HFFc6 (cell line): Measurements from ENCODE around the gene LRRC39. TPM values are rescaled to one million over a fixed set of nuclear protein-coding genes. Genes with fewer than 3 reads are reported as not detected.

Experiments
- DNase-seq: peaks from one replicate; pipeline ENCODE4 v3.0.0-alpha.2; 2018
- H3K27ac Mint-ChIP-seq: 2 replicates; pipeline ENCODE4 v1.8.0; 2020; ENCODE audit warnings: mild to moderate bottlenecking, mixed read lengths
- H3K27me3 Mint-ChIP-seq: 2 replicates; pipeline ENCODE4 v1.8.0; 2021; ENCODE audit warnings: mild to moderate bottlenecking, moderate library complexity, mixed read lengths; ENCODE audit not compliant: insufficient read depth
- H3K36me3 Mint-ChIP-seq: 2 replicates; pipeline ENCODE4 v1.8.0; 2021; ENCODE audit warnings: low read depth, mixed read lengths
- H3K4me1 Mint-ChIP-seq: 2 replicates; pipeline ENCODE4 v1.8.0; 2020; ENCODE audit warnings: low read depth, mixed read lengths
- H3K4me3 Mint-ChIP-seq: 2 replicates; pipeline ENCODE4 v1.8.0; 2020; ENCODE audit warnings: mild to moderate bottlenecking, moderate library complexity, mixed read lengths
- H3K9me3 Mint-ChIP-seq: 2 replicates; pipeline ENCODE4 v1.8.0; 2020; ENCODE audit warnings: mild to moderate bottlenecking, mixed read lengths
- CTCF ChIP-seq: fragments of 200-600 bp; sonication (generic); IDR thresholded peaks from 2 replicates; pipeline ENCODE4 v1.5.0; 2021; ENCODE audit warnings: antibody characterized with exemption, mild to moderate bottlenecking
- total RNA-seq, 6 experiments: library from RNA; stranded (reverse); fragmentation: NEBNext Ultra II Directional; extraction: Animal tissue kit (Norgen Biotek cat#: 25700); gene quantifications; 2 replicates in 1 of 6; 3 replicates in 5 of 6; pipeline ENCODE4 v1.2.3, GENCODE V29; 2021

LRRC39 gene
- total RNA-seq, 6 experiments from 2014 or later, result 0.14 to 0.23 (median 0.15) TPM; not detected in 2

- TF ChIP-seq CTCF, result no peak
- no peaks in the 10 kb centered on the region for H3K36me3 Mint-ChIP-seq
- no peak overlapping the region for H3K4me3 Mint-ChIP-seq
- H3K27ac Mint-ChIP-seq, result no peak overlapping the region
- no peak for DNase-seq
- H3K9me3 Mint-ChIP-seq, result no peaks in the 10 kb centered on the region
- no peaks in the 10 kb centered on the region for H3K4me1 Mint-ChIP-seq
- no peaks in the 10 kb centered on the region for H3K27me3 Mint-ChIP-seq
Measured at GRCh38 chr1:100187912-100188311, 9.9 kb upstream of the LRRC39 start.

- H3K4me1 Mint-ChIP-seq, result no peaks in the 10 kb centered on the region
- TF ChIP-seq CTCF, result no peak
- no peaks in the 10 kb centered on the region for H3K9me3 Mint-ChIP-seq
- no peak for DNase-seq
- no peak overlapping the region for H3K4me3 Mint-ChIP-seq
- no peak overlapping the region for H3K27ac Mint-ChIP-seq
- H3K27me3 Mint-ChIP-seq, result no peaks in the 10 kb centered on the region
- no peaks in the 10 kb centered on the region for H3K36me3 Mint-ChIP-seq
Measured at GRCh38 chr1:100184536-100184935, 6.5 kb upstream of the LRRC39 start.

- H3K4me3 Mint-ChIP-seq, result no peak overlapping the region
- no peak for TF ChIP-seq CTCF
- H3K27ac Mint-ChIP-seq, result no peak overlapping the region
- no peaks in the 10 kb centered on the region for H3K27me3 Mint-ChIP-seq
- H3K4me1 Mint-ChIP-seq, result no peaks in the 10 kb centered on the region
- H3K9me3 Mint-ChIP-seq, result no peaks in the 10 kb centered on the region
- no peak for DNase-seq
- no peaks in the 10 kb centered on the region for H3K36me3 Mint-ChIP-seq
Measured at GRCh38 chr1:100183370-100183769, 5.3 kb upstream of the LRRC39 start.

- H3K4me3 Mint-ChIP-seq, result no peak overlapping the region
- no peak for DNase-seq
- no peaks in the 10 kb centered on the region for H3K27me3 Mint-ChIP-seq
- H3K27ac Mint-ChIP-seq, result no peak overlapping the region
- H3K4me1 Mint-ChIP-seq, result no peaks in the 10 kb centered on the region
- TF ChIP-seq CTCF, result no peak
- H3K36me3 Mint-ChIP-seq, result no peaks in the 10 kb centered on the region
- H3K9me3 Mint-ChIP-seq, result no peaks in the 10 kb centered on the region
Measured at GRCh38 chr1:100177295-100178041, 588 bp downstream of the LRRC39 start.

- Mint-ChIP-seq H3K4me3 (no peak overlapping the region), H3K36me3 (no peaks in the 10 kb centered on the region)
- no peak for TF ChIP-seq CTCF
Measured at GRCh38 chr1:100168051-100168450, 10.0 kb downstream of the LRRC39 start.

More at GRCh38 chr1:100168051-100168450, 10.0 kb downstream of the LRRC39 start:
- Mint-ChIP-seq H3K4me1 (no peaks in the 10 kb centered on the region), H3K9me3 (no peaks in the 10 kb centered on the region), H3K27me3 (no peaks in the 10 kb centered on the region; the same call in 1 of the 2 replicates), H3K27ac (no peak overlapping the region)
- no peak for DNase-seq
